HepG2 (cell line): Measurements from ENCODE around the gene TIMM10. TPM values are rescaled to one million over a fixed set of nuclear protein-coding genes. Genes with fewer than 3 reads are reported as not detected.
A peak's percentile ranks its signal among the peaks of the same experiment; 100 is the strongest.

Experiments used
- CC2D1A ChIP-seq: sonication (generic); formaldehyde crosslinking; IDR thresholded peaks from 2 replicates; pipeline ENCODE4 v1.8.1; 2023; ENCODE audit warnings: mild to moderate bottlenecking, missing genetic modification reagents
- FOXA1 ChIP-seq, 2 experiments: fragments of 450-650 bp in 1 of 2; sonication (generic) in 1 of 2; formaldehyde crosslinking in 1 of 2; IDR thresholded peaks; 2 replicates each; pipeline versions ENCODE4 v1.4.0 to v1.6.1; 2016 to 2020; ENCODE audit warnings: missing genetic modification reagents in 1 of 2
- FOXP4 ChIP-seq: sonication (generic); formaldehyde crosslinking; IDR thresholded peaks from 2 replicates; pipeline ENCODE4 v1.4.0; 2020; ENCODE audit warnings: missing genetic modification reagents
- FUBP1 ChIP-seq: sonication (generic); formaldehyde crosslinking; IDR thresholded peaks from 2 replicates; pipeline ENCODE4 v1.5.1; 2020; ENCODE audit warnings: missing genetic modification reagents, mild to moderate bottlenecking, borderline replicate concordance
- MLXIP ChIP-seq: sonication (generic); formaldehyde crosslinking; IDR thresholded peaks from 2 replicates; pipeline ENCODE4 v1.9.0; 2021; ENCODE audit warnings: missing genetic modification reagents, borderline replicate concordance
- NRL ChIP-seq: sonication (generic); formaldehyde crosslinking; IDR thresholded peaks from 2 replicates; pipeline ENCODE4 v1.5.0; 2020; ENCODE audit warnings: missing genetic modification reagents, mild to moderate bottlenecking, moderate library complexity, borderline replicate concordance
- PLSCR1 ChIP-seq: sonication (generic); formaldehyde crosslinking; IDR thresholded peaks from 2 replicates; pipeline ENCODE4 v1.5.0; 2020; ENCODE audit warnings: missing genetic modification reagents, mild to moderate bottlenecking, borderline replicate concordance
- ZBTB49 ChIP-seq: sonication (generic); formaldehyde crosslinking; IDR thresholded peaks from 2 replicates; pipeline ENCODE4 v1.4.0; 2020; ENCODE audit warnings: missing genetic modification reagents, borderline replicate concordance
- ZMYM2 ChIP-seq: sonication (generic); formaldehyde crosslinking; IDR thresholded peaks from 2 replicates; pipeline ENCODE4 v1.8.0; 2022; ENCODE audit warnings: mild to moderate bottlenecking, missing genetic modification reagents
- ZNF136 ChIP-seq: sonication (generic); formaldehyde crosslinking; IDR thresholded peaks from 2 replicates; pipeline ENCODE4 v1.8.1; 2022; ENCODE audit warnings: low read depth, mild to moderate bottlenecking, moderate library complexity, missing genetic modification reagents
- ZNF230 ChIP-seq: sonication (generic); formaldehyde crosslinking; IDR thresholded peaks from 2 replicates; pipeline ENCODE4 v1.4.0; 2020; ENCODE audit warnings: mild to moderate bottlenecking, missing genetic modification reagents
- ZNF343 ChIP-seq: sonication (generic); formaldehyde crosslinking; IDR thresholded peaks from 2 replicates; pipeline ENCODE4 v1.4.0; 2020; ENCODE audit warnings: mild to moderate bottlenecking, missing genetic modification reagents
- ZNF430 ChIP-seq: sonication (generic); formaldehyde crosslinking; IDR thresholded peaks from 2 replicates; pipeline ENCODE4 v1.9.0; 2021; ENCODE audit warnings: mild to moderate bottlenecking, missing genetic modification reagents
- ZNF44 ChIP-seq: sonication (generic); formaldehyde crosslinking; IDR thresholded peaks from 2 replicates; pipeline ENCODE4 v1.5.1; 2020; ENCODE audit warnings: mild to moderate bottlenecking, missing genetic modification reagents
- ZNF552 ChIP-seq: sonication (generic); formaldehyde crosslinking; IDR thresholded peaks from 2 replicates; pipeline ENCODE4 v1.9.0; 2022; ENCODE audit warnings: missing genetic modification reagents, mild to moderate bottlenecking, borderline replicate concordance
- ZNF570 ChIP-seq: sonication (generic); formaldehyde crosslinking; IDR thresholded peaks from 2 replicates; pipeline ENCODE4 v1.4.0; 2020; ENCODE audit warnings: mild to moderate bottlenecking, missing genetic modification reagents, borderline replicate concordance
- ZNF652 ChIP-seq: IDR thresholded peaks from 2 replicates; pipeline ENCODE4 v1.6.1; 2016; ENCODE audit warnings: low read depth, borderline replicate concordance
- ZNF83 ChIP-seq: sonication (generic); formaldehyde crosslinking; IDR thresholded peaks from 2 replicates; pipeline ENCODE4 v1.4.0; 2020; ENCODE audit warnings: missing genetic modification reagents, mild to moderate bottlenecking, borderline replicate concordance
- polyA plus RNA-seq, 8 experiments: library from polyadenylated mRNA; depleted of rRNA in 3 of 8; stranded (reverse) in 7 of 8; unstranded in 1 of 8; fragments of >200 nt; fragmentation: Illumina TruSeq in 4 of 8; extraction: Trizol in 4 of 8; gene quantifications; 2 replicates each; pipeline versions ENCODE4 v1.2.1 to v1.2.3, GENCODE V29; 2011 to 2016; ENCODE audit warnings: low read depth in 4 of 8, missing spikeins in 1 of 8, mixed read lengths in 1 of 8; ENCODE audit not compliant: insufficient read depth in 1 of 8
- total RNA-seq, 5 experiments: library from RNA; depleted of rRNA; stranded (reverse); fragments of >200 nt; fragmentation: Illumina TruSeq; extraction: Trizol; gene quantifications; 2 replicates each; pipeline ENCODE4 v1.2.3, GENCODE V29; 2016; ENCODE audit warnings: low read depth in 1 of 5

The TIMM10 gene
- total and polyA plus RNA-seq, 2 of the 13 experiments (the other 11 are each of a cell fraction or from before 2014, with no cell fraction given), result 67.8 to 82.2 TPM

- TF ChIP-seq ZNF44 (CRISPR knock-in tag) (no peak), ZNF552 (no peak), ZNF652 (CRISPR knock-in tag) (no peak), PLSCR1 (CRISPR knock-in tag) (no peak), ZNF343 (CRISPR knock-in tag) (no peak), ZNF430 (CRISPR knock-in tag) (no peak), FOXA1 (IDR thresholded peaks at IDR 0.05) (no peak), FOXA1 (CRISPR knock-in tag; IDR thresholded peaks at IDR 0.05) (peak; percentile 34; the same call in 1 of the 2 replicates), FOXP4 (peak; percentile 84), ZNF83 (CRISPR knock-in tag) (no peak), CC2D1A (CRISPR knock-in tag) (no peak), ZNF136 (CRISPR knock-in tag) (no peak), ZMYM2 (CRISPR knock-in tag) (no peak), ZNF570 (no peak), ZBTB49 (CRISPR knock-in tag) (no peak), NRL (CRISPR knock-in tag) (0 out of 2 replicates have a peak, but pooled peaks have one; percentile 26), ZNF230 (no peak; the same call in 1 of the 2 replicates), MLXIP (no peak), FUBP1 (no peak)
These were observed 15.1 kb downstream of the TIMM10 start, which contains the start of gene SLC43A1 (continued) for GRCh38 chr11:57515332-57516060.
